GM23338 (cell line): ENCODE results near the gene ABCB8. TPM values are rescaled to one million over a fixed set of nuclear protein-coding genes. Genes with fewer than 3 reads are reported as not detected.

Experiments used
- ATAC-seq: fragments of 200-7000 bp; cut with Tn5 transposase; 3 replicates; pipeline ENCODE4 v1.9.1; 2020
- DNase-seq: peaks from one replicate; pipeline ENCODE4 v3.0.0-alpha.2; 2015; ENCODE audit warnings: low spot score
- H2AFZ ChIP-seq: fragments of 200-600 bp; sonication (generic); 2 replicates; pipeline ENCODE4 v1.8.0; 2016; ENCODE audit warnings: antibody characterized with exemption, mild to moderate bottlenecking, moderate library complexity
- H3F3A ChIP-seq: fragments of 200-600 bp; sonication (generic); replicated peaks from 2 replicates; pipeline ENCODE4 v1.8.0; 2017; ENCODE audit warnings: antibody characterized with exemption, mixed run types, low read depth
- H3K27ac ChIP-seq: fragments of 200-600 bp; sonication (generic); 2 replicates; pipeline ENCODE4 v1.6.1; 2016; ENCODE audit warnings: low read depth
- H3K27me3 ChIP-seq: fragments of 200-600 bp; sonication (generic); 2 replicates; pipeline ENCODE4 v1.8.0; 2016; ENCODE audit warnings: mild to moderate bottlenecking, mixed run types, moderate library complexity; ENCODE audit not compliant: insufficient read depth
- H3K36me3 ChIP-seq: fragments of 200-600 bp; sonication (generic); 2 replicates; pipeline ENCODE4 v1.8.0; 2016; ENCODE audit warnings: mild to moderate bottlenecking; ENCODE audit not compliant: insufficient read depth
- H3K4me1 ChIP-seq: fragments of 200-600 bp; sonication (generic); 2 replicates; pipeline ENCODE4 v1.8.0; 2016; ENCODE audit warnings: mild to moderate bottlenecking, moderate library complexity; ENCODE audit not compliant: insufficient read depth
- H3K4me2 ChIP-seq: fragments of 200-600 bp; sonication (generic); 2 replicates; pipeline ENCODE4 v1.7.1; 2017; ENCODE audit warnings: mixed run types
- H3K4me3 ChIP-seq: fragments of 200-600 bp; sonication (generic); 2 replicates; pipeline ENCODE4 v1.6.1; 2016; ENCODE audit warnings: mixed run types
- H3K79me2 ChIP-seq: fragments of 200-600 bp; sonication (generic); replicated peaks from 2 replicates; pipeline ENCODE4 v1.8.0; 2017; ENCODE audit warnings: mild to moderate bottlenecking; ENCODE audit not compliant: insufficient read depth
- H3K9me2 ChIP-seq: fragments of 200-600 bp; sonication (generic); 2 replicates; pipeline ENCODE4 v1.8.0; 2017; ENCODE audit not compliant: insufficient read depth
- H4K20me1 ChIP-seq: fragments of 200-600 bp; sonication (generic); replicated peaks from 2 replicates; pipeline ENCODE4 v1.8.0; 2017; ENCODE audit warnings: mild to moderate bottlenecking; ENCODE audit not compliant: insufficient read depth
- H3K27ac Mint-ChIP-seq: 2 replicates; pipeline ENCODE4 v1.8.0; 2020; ENCODE audit warnings: inconsistent platforms, mild to moderate bottlenecking, moderate library complexity, mixed read lengths
- H3K27me3 Mint-ChIP-seq: 3 replicates; pipeline ENCODE4 v1.8.0; 2022; ENCODE audit warnings: low read depth, mild to moderate bottlenecking, moderate library complexity, mixed read lengths, inconsistent platforms; ENCODE audit not compliant: insufficient read depth, poor library complexity
- H3K36me3 Mint-ChIP-seq: 3 replicates; pipeline ENCODE4 v1.8.0; 2021; ENCODE audit warnings: low read depth, mild to moderate bottlenecking, inconsistent platforms, moderate library complexity, mixed read lengths
- H3K4me1 Mint-ChIP-seq: 3 replicates; pipeline ENCODE4 v1.8.0; 2020; ENCODE audit warnings: mild to moderate bottlenecking, inconsistent platforms, mixed read lengths
- H3K4me3 Mint-ChIP-seq: 3 replicates; pipeline ENCODE4 v1.8.0; 2021; ENCODE audit warnings: moderate library complexity, mild to moderate bottlenecking, inconsistent platforms, mixed read lengths
- H3K9me3 Mint-ChIP-seq: 3 replicates; pipeline ENCODE4 v1.8.0; 2020; ENCODE audit warnings: moderate library complexity, mild to moderate bottlenecking, inconsistent platforms, mixed read lengths
- CREB1 ChIP-seq: fragments of 250-450 bp; sonication (Bioruptor Pico); IDR thresholded peaks from 2 replicates; pipeline ENCODE4 v1.5.0; 2020; ENCODE audit warnings: low read depth, mild to moderate bottlenecking, moderate library complexity
- EZH2 ChIP-seq: fragments of 200-600 bp; sonication (generic); IDR thresholded peaks from one replicate; pipeline ENCODE4 v1.8.0; 2017; ENCODE audit warnings: antibody characterized with exemption, mild to moderate bottlenecking, low read depth; ENCODE audit not compliant: unreplicated experiment
- EZH2phosphoT487 ChIP-seq: fragments of 200-600 bp; sonication (generic); IDR thresholded peaks from one replicate; pipeline ENCODE4 v1.8.1; 2018; ENCODE audit warnings: antibody characterized with exemption; ENCODE audit not compliant: unreplicated experiment
- JUNB ChIP-seq: IDR thresholded peaks from one replicate; pipeline ENCODE4 v1.6.1; 2016; ENCODE audit warnings: antibody characterized with exemption; ENCODE audit not compliant: unreplicated experiment
- NANOG ChIP-seq: IDR thresholded peaks from 2 replicates; pipeline ENCODE4 v1.6.1; 2016; ENCODE audit warnings: antibody characterized with exemption, borderline replicate concordance
- POLR2AphosphoS5 ChIP-seq: IDR thresholded peaks from 2 replicates; pipeline ENCODE4 v1.6.1; 2016; ENCODE audit warnings: antibody characterized with exemption, low read depth
- STAT1 ChIP-seq: IDR thresholded peaks from one replicate; pipeline ENCODE4 v1.6.1; 2016; ENCODE audit warnings: antibody characterized with exemption; ENCODE audit not compliant: unreplicated experiment
- ZNF114 ChIP-seq: fragments of 250-450 bp; sonication (Bioruptor Pico); IDR thresholded peaks from 2 replicates; pipeline ENCODE4 v1.5.0; 2020; ENCODE audit warnings: mild to moderate bottlenecking, moderate library complexity
- ZNF331 ChIP-seq: fragments of 250-450 bp; sonication (Bioruptor Pico); IDR thresholded peaks from 2 replicates; pipeline ENCODE4 v1.5.0; 2020; ENCODE audit warnings: low read depth, mild to moderate bottlenecking, moderate library complexity
- polyA plus RNA-seq: library from polyadenylated mRNA; unstranded; fragments of >200 nt; fragmentation: Nextera tagmentation; extraction: Ambion mirVana; gene quantifications from 2 replicates; pipeline ENCODE4 v1.2.1, GENCODE V29; 2016
- total RNA-seq: library from RNA; depleted of rRNA; stranded (reverse); fragments of >200 nt; shearing (Covaris generic); gene quantifications from 2 replicates; pipeline ENCODE4 v1.2.3, GENCODE V29; 2014
- TF ChIP-seq, protein P1 (sequence below): IDR thresholded peaks from 2 replicates; pipeline ENCODE4 v1.6.1; 2016; ENCODE audit warnings: antibody characterized with exemption
- TF ChIP-seq, protein P2 (sequence below), 2 experiments: fragments of 200-600 bp in 1 of 2; sonication (generic) in 1 of 2; conservative IDR thresholded peaks; 2 replicates each; pipeline versions ENCODE4 v1.5.1 to v1.6.1; 2016 to 2017; ENCODE audit warnings: antibody characterized with exemption in 2 of 2, low read depth in 2 of 2, mild to moderate bottlenecking in 2 of 2, moderate library complexity in 1 of 2
- TF ChIP-seq, protein P3 (sequence below): IDR thresholded peaks from one replicate; pipeline ENCODE4 v1.6.1; 2018; ENCODE audit warnings: antibody characterized with exemption; ENCODE audit not compliant: unreplicated experiment
- TF ChIP-seq, protein P4 (sequence below): fragments of 250-450 bp; sonication (Bioruptor Pico); IDR thresholded peaks from 2 replicates; pipeline ENCODE4 v1.5.0; 2020; ENCODE audit warnings: mild to moderate bottlenecking, moderate library complexity

ABCB8 gene
- total and polyA plus RNA-seq, 2 experiments from 2014 or later, result 11.4 to 27.1 TPM

DNA sequence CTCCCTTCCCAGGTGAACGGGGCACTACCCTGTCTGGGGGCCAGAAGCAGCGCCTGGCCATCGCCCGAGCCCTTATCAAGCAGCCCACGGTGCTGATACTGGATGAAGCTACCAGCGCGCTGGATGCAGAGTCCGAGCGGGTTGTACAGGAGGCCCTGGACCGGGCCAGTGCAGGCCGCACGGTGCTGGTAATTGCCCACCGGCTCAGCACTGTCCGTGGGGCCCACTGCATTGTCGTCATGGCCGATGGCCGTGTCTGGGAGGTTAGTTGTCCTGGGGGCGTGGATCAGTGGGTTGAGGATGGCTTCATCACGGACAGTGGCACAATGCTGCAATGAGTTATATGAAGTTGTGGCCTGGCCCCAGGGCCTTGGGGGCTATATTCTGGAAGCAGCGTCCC, 15.7 kb downstream of the ABCB8 start:
- H3K79me2 ChIP-seq, result no peaks in the 10 kb centered on the region
- no peaks in the 10 kb centered on the region for H3F3A ChIP-seq
- H3K4me2 ChIP-seq, result no peak overlapping the region
- DNase-seq (no peak), ATAC-seq (no peak)
- TF ChIP-seq CREB1 (CRISPR knock-in tag) (no peak), EZH2phosphoT487 (no peak), JUNB (no peak), NANOG (no peak), POLR2AphosphoS5 (no peak), STAT1 (no peak), ZNF331 (CRISPR knock-in tag) (no peak), EZH2 (no peak), ZNF114 (CRISPR knock-in tag) (no peak)
- TF ChIP-seq, protein P1, sequence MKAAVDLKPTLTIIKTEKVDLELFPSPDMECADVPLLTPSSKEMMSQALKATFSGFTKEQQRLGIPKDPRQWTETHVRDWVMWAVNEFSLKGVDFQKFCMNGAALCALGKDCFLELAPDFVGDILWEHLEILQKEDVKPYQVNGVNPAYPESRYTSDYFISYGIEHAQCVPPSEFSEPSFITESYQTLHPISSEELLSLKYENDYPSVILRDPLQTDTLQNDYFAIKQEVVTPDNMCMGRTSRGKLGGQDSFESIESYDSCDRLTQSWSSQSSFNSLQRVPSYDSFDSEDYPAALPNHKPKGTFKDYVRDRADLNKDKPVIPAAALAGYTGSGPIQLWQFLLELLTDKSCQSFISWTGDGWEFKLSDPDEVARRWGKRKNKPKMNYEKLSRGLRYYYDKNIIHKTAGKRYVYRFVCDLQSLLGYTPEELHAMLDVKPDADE, result no peak
- TF ChIP-seq, protein P2, sequence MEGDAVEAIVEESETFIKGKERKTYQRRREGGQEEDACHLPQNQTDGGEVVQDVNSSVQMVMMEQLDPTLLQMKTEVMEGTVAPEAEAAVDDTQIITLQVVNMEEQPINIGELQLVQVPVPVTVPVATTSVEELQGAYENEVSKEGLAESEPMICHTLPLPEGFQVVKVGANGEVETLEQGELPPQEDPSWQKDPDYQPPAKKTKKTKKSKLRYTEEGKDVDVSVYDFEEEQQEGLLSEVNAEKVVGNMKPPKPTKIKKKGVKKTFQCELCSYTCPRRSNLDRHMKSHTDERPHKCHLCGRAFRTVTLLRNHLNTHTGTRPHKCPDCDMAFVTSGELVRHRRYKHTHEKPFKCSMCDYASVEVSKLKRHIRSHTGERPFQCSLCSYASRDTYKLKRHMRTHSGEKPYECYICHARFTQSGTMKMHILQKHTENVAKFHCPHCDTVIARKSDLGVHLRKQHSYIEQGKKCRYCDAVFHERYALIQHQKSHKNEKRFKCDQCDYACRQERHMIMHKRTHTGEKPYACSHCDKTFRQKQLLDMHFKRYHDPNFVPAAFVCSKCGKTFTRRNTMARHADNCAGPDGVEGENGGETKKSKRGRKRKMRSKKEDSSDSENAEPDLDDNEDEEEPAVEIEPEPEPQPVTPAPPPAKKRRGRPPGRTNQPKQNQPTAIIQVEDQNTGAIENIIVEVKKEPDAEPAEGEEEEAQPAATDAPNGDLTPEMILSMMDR (conservative IDR thresholded peaks at IDR 0.05; ENCODE audit: low read depth in 2 of 2), result no peak
- TF ChIP-seq, protein P3, sequence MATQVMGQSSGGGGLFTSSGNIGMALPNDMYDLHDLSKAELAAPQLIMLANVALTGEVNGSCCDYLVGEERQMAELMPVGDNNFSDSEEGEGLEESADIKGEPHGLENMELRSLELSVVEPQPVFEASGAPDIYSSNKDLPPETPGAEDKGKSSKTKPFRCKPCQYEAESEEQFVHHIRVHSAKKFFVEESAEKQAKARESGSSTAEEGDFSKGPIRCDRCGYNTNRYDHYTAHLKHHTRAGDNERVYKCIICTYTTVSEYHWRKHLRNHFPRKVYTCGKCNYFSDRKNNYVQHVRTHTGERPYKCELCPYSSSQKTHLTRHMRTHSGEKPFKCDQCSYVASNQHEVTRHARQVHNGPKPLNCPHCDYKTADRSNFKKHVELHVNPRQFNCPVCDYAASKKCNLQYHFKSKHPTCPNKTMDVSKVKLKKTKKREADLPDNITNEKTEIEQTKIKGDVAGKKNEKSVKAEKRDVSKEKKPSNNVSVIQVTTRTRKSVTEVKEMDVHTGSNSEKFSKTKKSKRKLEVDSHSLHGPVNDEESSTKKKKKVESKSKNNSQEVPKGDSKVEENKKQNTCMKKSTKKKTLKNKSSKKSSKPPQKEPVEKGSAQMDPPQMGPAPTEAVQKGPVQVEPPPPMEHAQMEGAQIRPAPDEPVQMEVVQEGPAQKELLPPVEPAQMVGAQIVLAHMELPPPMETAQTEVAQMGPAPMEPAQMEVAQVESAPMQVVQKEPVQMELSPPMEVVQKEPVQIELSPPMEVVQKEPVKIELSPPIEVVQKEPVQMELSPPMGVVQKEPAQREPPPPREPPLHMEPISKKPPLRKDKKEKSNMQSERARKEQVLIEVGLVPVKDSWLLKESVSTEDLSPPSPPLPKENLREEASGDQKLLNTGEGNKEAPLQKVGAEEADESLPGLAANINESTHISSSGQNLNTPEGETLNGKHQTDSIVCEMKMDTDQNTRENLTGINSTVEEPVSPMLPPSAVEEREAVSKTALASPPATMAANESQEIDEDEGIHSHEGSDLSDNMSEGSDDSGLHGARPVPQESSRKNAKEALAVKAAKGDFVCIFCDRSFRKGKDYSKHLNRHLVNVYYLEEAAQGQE, result no peak
- TF ChIP-seq, protein P4, sequence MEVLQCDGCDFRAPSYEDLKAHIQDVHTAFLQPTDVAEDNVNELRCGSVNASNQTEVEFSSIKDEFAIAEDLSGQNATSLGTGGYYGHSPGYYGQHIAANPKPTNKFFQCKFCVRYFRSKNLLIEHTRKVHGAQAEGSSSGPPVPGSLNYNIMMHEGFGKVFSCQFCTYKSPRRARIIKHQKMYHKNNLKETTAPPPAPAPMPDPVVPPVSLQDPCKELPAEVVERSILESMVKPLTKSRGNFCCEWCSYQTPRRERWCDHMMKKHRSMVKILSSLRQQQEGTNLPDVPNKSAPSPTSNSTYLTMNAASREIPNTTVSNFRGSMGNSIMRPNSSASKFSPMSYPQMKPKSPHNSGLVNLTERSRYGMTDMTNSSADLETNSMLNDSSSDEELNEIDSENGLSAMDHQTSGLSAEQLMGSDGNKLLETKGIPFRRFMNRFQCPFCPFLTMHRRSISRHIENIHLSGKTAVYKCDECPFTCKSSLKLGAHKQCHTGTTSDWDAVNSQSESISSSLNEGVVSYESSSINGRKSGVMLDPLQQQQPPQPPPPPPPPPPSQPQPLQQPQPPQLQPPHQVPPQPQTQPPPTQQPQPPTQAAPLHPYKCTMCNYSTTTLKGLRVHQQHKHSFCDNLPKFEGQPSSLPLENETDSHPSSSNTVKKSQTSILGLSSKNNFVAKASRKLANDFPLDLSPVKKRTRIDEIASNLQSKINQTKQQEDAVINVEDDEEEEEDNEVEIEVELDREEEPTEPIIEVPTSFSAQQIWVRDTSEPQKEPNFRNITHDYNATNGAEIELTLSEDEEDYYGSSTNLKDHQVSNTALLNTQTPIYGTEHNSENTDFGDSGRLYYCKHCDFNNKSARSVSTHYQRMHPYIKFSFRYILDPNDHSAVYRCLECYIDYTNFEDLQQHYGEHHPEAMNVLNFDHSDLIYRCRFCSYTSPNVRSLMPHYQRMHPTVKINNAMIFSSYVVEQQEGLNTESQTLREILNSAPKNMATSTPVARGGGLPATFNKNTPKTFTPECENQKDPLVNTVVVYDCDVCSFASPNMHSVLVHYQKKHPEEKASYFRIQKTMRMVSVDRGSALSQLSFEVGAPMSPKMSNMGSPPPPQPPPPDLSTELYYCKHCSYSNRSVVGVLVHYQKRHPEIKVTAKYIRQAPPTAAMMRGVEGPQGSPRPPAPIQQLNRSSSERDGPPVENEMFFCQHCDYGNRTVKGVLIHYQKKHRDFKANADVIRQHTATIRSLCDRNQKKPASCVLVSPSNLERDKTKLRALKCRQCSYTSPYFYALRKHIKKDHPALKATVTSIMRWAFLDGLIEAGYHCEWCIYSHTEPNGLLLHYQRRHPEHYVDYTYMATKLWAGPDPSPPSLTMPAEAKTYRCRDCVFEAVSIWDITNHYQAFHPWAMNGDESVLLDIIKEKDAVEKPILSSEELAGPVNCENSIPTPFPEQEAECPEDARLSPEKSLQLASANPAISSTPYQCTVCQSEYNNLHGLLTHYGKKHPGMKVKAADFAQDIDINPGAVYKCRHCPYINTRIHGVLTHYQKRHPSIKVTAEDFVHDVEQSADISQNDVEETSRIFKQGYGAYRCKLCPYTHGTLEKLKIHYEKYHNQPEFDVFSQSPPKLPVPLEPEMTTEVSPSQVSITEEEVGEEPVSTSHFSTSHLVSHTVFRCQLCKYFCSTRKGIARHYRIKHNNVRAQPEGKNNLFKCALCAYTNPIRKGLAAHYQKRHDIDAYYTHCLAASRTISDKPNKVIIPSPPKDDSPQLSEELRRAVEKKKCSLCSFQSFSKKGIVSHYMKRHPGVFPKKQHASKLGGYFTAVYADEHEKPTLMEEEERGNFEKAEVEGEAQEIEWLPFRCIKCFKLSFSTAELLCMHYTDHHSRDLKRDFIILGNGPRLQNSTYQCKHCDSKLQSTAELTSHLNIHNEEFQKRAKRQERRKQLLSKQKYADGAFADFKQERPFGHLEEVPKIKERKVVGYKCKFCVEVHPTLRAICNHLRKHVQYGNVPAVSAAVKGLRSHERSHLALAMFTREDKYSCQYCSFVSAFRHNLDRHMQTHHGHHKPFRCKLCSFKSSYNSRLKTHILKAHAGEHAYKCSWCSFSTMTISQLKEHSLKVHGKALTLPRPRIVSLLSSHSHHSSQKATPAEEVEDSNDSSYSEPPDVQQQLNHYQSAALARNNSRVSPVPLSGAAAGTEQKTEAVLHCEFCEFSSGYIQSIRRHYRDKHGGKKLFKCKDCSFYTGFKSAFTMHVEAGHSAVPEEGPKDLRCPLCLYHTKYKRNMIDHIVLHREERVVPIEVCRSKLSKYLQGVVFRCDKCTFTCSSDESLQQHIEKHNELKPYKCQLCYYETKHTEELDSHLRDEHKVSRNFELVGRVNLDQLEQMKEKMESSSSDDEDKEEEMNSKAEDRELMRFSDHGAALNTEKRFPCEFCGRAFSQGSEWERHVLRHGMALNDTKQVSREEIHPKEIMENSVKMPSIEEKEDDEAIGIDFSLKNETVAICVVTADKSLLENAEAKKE (CRISPR knock-in tag), result no peak
- no peak overlapping the region for H2AFZ ChIP-seq
- H3K4me1 ChIP-seq, result no peaks in the 10 kb centered on the region
- no peak overlapping the region for H3K27ac ChIP-seq
- H3K4me1 Mint-ChIP-seq, result peaks cover 2% of the 10 kb centered on the region; the same call in 1 of the 3 replicates
- H3K27me3 Mint-ChIP-seq, result peaks cover 19% of the 10 kb centered on the region
- H3K9me2 ChIP-seq, result no peaks in the 10 kb centered on the region
- no peak overlapping the region for H3K4me3 Mint-ChIP-seq
- H3K4me3 ChIP-seq, result no peak overlapping the region
- no peaks in the 10 kb centered on the region for H4K20me1 ChIP-seq
- H3K27ac Mint-ChIP-seq, result no peak overlapping the region
- H3K9me3 Mint-ChIP-seq, result no peaks in the 10 kb centered on the region
- H3K36me3 Mint-ChIP-seq, result no peaks in the 10 kb centered on the region; the same call in 2 of the 3 replicates
- no peaks in the 10 kb centered on the region for H3K36me3 ChIP-seq
- H3K27me3 ChIP-seq, result no peaks in the 10 kb centered on the region
